Endodermal cell (in vitro differentiated cells): ENCODE data around the gene PROC. TPM values are rescaled to one million over a fixed set of nuclear protein-coding genes. Genes with fewer than 3 reads are reported as not detected.

ENCODE experiments used
- DNase-seq: peaks from one replicate; pipeline ENCODE4 v3.0.0-alpha.2; 2017
- H3K27ac ChIP-seq: 2 replicates; pipeline ENCODE4 v1.5.1; 2013; ENCODE audit warnings: mild to moderate bottlenecking, low read depth, low read length, moderate library complexity
- H3K27me3 ChIP-seq: 2 replicates; pipeline ENCODE4 v1.6.1; 2013; ENCODE audit warnings: mild to moderate bottlenecking, low read length, moderate library complexity; ENCODE audit not compliant: insufficient read depth, control insufficient read depth, poor library complexity, severe bottlenecking
- H3K36me3 ChIP-seq: 2 replicates; pipeline ENCODE4 v1.7.0; 2013; ENCODE audit warnings: mild to moderate bottlenecking, low read length, moderate library complexity; ENCODE audit not compliant: control insufficient read depth, insufficient read depth
- H3K4me1 ChIP-seq: one replicate; pipeline ENCODE4 v1.7.0; 2013; ENCODE audit warnings: low read length; ENCODE audit not compliant: control insufficient read depth, insufficient read depth
- H3K4me3 ChIP-seq: 2 replicates; pipeline ENCODE4 v1.5.1; 2013; ENCODE audit warnings: mild to moderate bottlenecking, low read length, moderate library complexity
- H3K9ac ChIP-seq: 2 replicates; pipeline ENCODE4 v1.6.1; 2013; ENCODE audit warnings: mild to moderate bottlenecking, low read length, moderate library complexity; ENCODE audit not compliant: poor library complexity, severe bottlenecking; ENCODE audit errors: extremely low read depth
- H3K9me3 ChIP-seq: 2 replicates; pipeline ENCODE4 v1.6.1; 2013; ENCODE audit warnings: mild to moderate bottlenecking, low read length, moderate library complexity; ENCODE audit not compliant: control insufficient read depth
- H3K27ac Mint-ChIP-seq: 2 replicates; pipeline ENCODE4 v1.8.0; 2020; ENCODE audit warnings: mixed read lengths
- H3K27me3 Mint-ChIP-seq: 2 replicates; pipeline ENCODE4 v1.8.0; 2021; ENCODE audit warnings: mild to moderate bottlenecking, mixed read lengths; ENCODE audit not compliant: insufficient read depth
- H3K36me3 Mint-ChIP-seq: 2 replicates; pipeline ENCODE4 v1.8.0; 2020; ENCODE audit warnings: low read depth, mixed read lengths
- H3K4me1 Mint-ChIP-seq: 2 replicates; pipeline ENCODE4 v1.8.0; 2020; ENCODE audit warnings: mixed read lengths
- H3K4me3 Mint-ChIP-seq: 2 replicates; pipeline ENCODE4 v1.8.0; 2020; ENCODE audit warnings: mild to moderate bottlenecking, moderate library complexity, mixed read lengths
- H3K9me3 Mint-ChIP-seq: 2 replicates; pipeline ENCODE4 v1.8.0; 2020; ENCODE audit warnings: mild to moderate bottlenecking, mixed read lengths
- CTCF ChIP-seq: fragments of 200-600 bp; sonication (generic); conservative IDR thresholded peaks from 2 replicates; pipeline ENCODE4 v1.5.0; 2021; ENCODE audit warnings: antibody characterized with exemption, mild to moderate bottlenecking
- WGBS, 2 experiments: methylation state at CpG; one replicate each; pipeline versions ENCODE4 v1.1.5 to v1.1.7; 2013; ENCODE audit warnings: missing lambda C conversion rate in 2 of 2, mixed read lengths in 1 of 2; ENCODE audit not compliant: insufficient coverage in 1 of 2, insufficient read length in 1 of 2; 5-methylcytosine and 5-hydroxymethylcytosine counted together
- total RNA-seq, 2 donors: library from RNA; stranded (reverse); fragmentation: NEBNext Ultra II Directional in 1 of 2; extraction: Animal tissue kit (Norgen Biotek cat#: 25700) in 1 of 2; gene quantifications; 2 replicates in 1 of 2; 3 replicates in 1 of 2; pipeline ENCODE4 v1.2.1, GENCODE V29; 2021

Gene PROC
- total RNA-seq, 2 donors from 2014 or later = 0.46 to 0.51 TPM

GRCh38 chr2:127373362-127374083, 44.7 kb upstream of the PROC start:
- Mint-ChIP-seq H3K27me3 (no peaks in the 10 kb centered on the region), H3K27ac (no peak overlapping the region), H3K36me3 (peaks cover 56% of the 10 kb centered on the region), H3K9me3 (peaks cover 82% of the 10 kb centered on the region), H3K4me3 (no peak overlapping the region), H3K4me1 (no peaks in the 10 kb centered on the region)
- Histone ChIP-seq H3K27ac (no peak overlapping the region), H3K9ac (no peak overlapping the region), H3K36me3 (peaks cover 7% of the 10 kb centered on the region), H3K4me1 (no peaks in the 10 kb centered on the region), H3K9me3 (peaks cover 89% of the 10 kb centered on the region), H3K27me3 (no peaks in the 10 kb centered on the region), H3K4me3 (peak overlapping the region; percentile 3)
- TF ChIP-seq CTCF = no peak
- 83 to 94% methylated on average over 4 to 5 of the region's 5 CpGs for WGBS, 2 experiments
- DNase-seq = no peak

- WGBS, 2 experiments = 91 to 95% methylated on average over 8 of the region's 8 CpGs
- no peak for TF ChIP-seq CTCF
- Histone ChIP-seq H3K4me3 (peak overlapping the region; percentile 16), H3K9ac (no peak overlapping the region), H3K36me3 (peaks cover 7% of the 10 kb centered on the region), H3K27ac (no peak overlapping the region), H3K27me3 (no peaks in the 10 kb centered on the region), H3K4me1 (no peaks in the 10 kb centered on the region), H3K9me3 (peaks cover 65% of the 10 kb centered on the region)
- H3K4me3 Mint-ChIP-seq = no peak overlapping the region
- H3K27me3 Mint-ChIP-seq = no peaks in the 10 kb centered on the region
- no peaks in the 10 kb centered on the region for H3K4me1 Mint-ChIP-seq
- DNase-seq = no peak
- peaks cover 43% of the 10 kb centered on the region for H3K36me3 Mint-ChIP-seq
- H3K9me3 Mint-ChIP-seq = peaks cover 62% of the 10 kb centered on the region
- no peak overlapping the region for H3K27ac Mint-ChIP-seq
These were observed 42.0 kb upstream of the PROC start for GRCh38 chr2:127376257-127376656.

- H3K9me3 Mint-ChIP-seq = peaks cover 52% of the 10 kb centered on the region
- Histone ChIP-seq H3K4me3 (peak overlapping the region; percentile 16), H3K27me3 (no peaks in the 10 kb centered on the region), H3K9ac (no peak overlapping the region), H3K9me3 (peaks cover 55% of the 10 kb centered on the region), H3K27ac (no peak overlapping the region), H3K36me3 (peaks cover 7% of the 10 kb centered on the region), H3K4me1 (no peaks in the 10 kb centered on the region)
- H3K4me1 Mint-ChIP-seq = no peaks in the 10 kb centered on the region
- no peak for TF ChIP-seq CTCF
- no peak overlapping the region for H3K27ac Mint-ChIP-seq
- H3K36me3 Mint-ChIP-seq = peaks cover 33% of the 10 kb centered on the region
- H3K4me3 Mint-ChIP-seq = no peak overlapping the region
- 100% methylated on average over 1 of the region's 1 CpG; no CpG with 5 or more reads in 1 of the 2 experiments for WGBS, 2 experiments
- no peak for DNase-seq
- H3K27me3 Mint-ChIP-seq = no peaks in the 10 kb centered on the region
These were observed 41.0 kb upstream of the PROC start for GRCh38 chr2:127377262-127377661.
